Inflammatory macrophage treated with lipopolysaccharide for 4 hours (primary cell): ENCODE measurements around the gene USP3.

Source experiments
- DNase-seq: peaks from one replicate; pipeline ENCODE4 v3.0.0-alpha.2; 2020

USP3 gene

GRCh38 chr15:63499175-63499549, 5.2 kb upstream of the USP3 start:
- no peak for DNase-seq

GRCh38 chr15:63499611-63500010, 4.8 kb upstream of the USP3 start:
- no peak for DNase-seq

GRCh38 chr15:63500265-63501250, 3.8 kb upstream of the USP3 start:
- peak; percentile 79 for DNase-seq

GRCh38 chr15:63501256-63502089, 2.9 kb upstream of the USP3 start:
- peak; percentile 88 for DNase-seq

- DNase-seq: peak; percentile 92
Observed at GRCh38 chr15:63502137-63502766, 2.1 kb upstream of the USP3 start.

- DNase-seq: peak; percentile 99
Observed at GRCh38 chr15:63502843-63503738, 1.3 kb upstream of the USP3 start.

GRCh38 chr15:63503739-63504246, 600 bp upstream of the USP3 start:
- DNase-seq: peak; percentile 83

GRCh38 chr15:63504979-63505841, 817 bp downstream of the USP3 start:
- peak; percentile 76 for DNase-seq

- DNase-seq: no peak
Observed at GRCh38 chr15:63505842-63506222, 1.4 kb downstream of the USP3 start.

GRCh38 chr15:63506537-63507035, 2.2 kb downstream of the USP3 start:
- DNase-seq: peak; percentile 66

GRCh38 chr15:63507878-63508818, 3.8 kb downstream of the USP3 start:
- no peak for DNase-seq

- DNase-seq: no peak
Observed at GRCh38 chr15:63509056-63509954, 4.9 kb downstream of the USP3 start.

- DNase-seq: peak; percentile 56
Observed at GRCh38 chr15:63509955-63510940, 5.9 kb downstream of the USP3 start.

- DNase-seq: no peak
Observed at GRCh38 chr15:63512148-63512547, 7.8 kb downstream of the USP3 start.

- no peak for DNase-seq
Observed at GRCh38 chr15:63513271-63513670, 8.9 kb downstream of the USP3 start.

GRCh38 chr15:63513728-63514127, 9.3 kb downstream of the USP3 start:
- no peak for DNase-seq

GRCh38 chr15:63514531-63514943, 10.1 kb downstream of the USP3 start:
- DNase-seq: peak; percentile 82
